Suprapubic skin (tissue), 4 donors: ENCODE results near the gene PPIF. TPM values are rescaled to one million over a fixed set of nuclear protein-coding genes. Genes with fewer than 3 reads are reported as not detected.

Source experiments
- DNase-seq, 2 donors: peaks; one replicate each; pipeline ENCODE4 v3.0.0-alpha.2; 2019; ENCODE audit warnings: low spot score in 2 of 2
- H3K27ac ChIP-seq: fragments of 200-600 bp; sonication (generic); one replicate; pipeline ENCODE4 v1.5.1; 2019
- H3K27me3 ChIP-seq: fragments of 200-600 bp; sonication (generic); one replicate; pipeline ENCODE4 v1.5.1; 2019
- H3K36me3 ChIP-seq: fragments of 200-600 bp; sonication (generic); one replicate; pipeline ENCODE4 v1.5.1; 2019
- H3K4me1 ChIP-seq: fragments of 200-600 bp; sonication (generic); one replicate; pipeline ENCODE4 v1.5.1; 2019
- H3K4me3 ChIP-seq: fragments of 200-600 bp; sonication (generic); one replicate; pipeline ENCODE4 v1.5.1; 2019; ENCODE audit warnings: mild to moderate bottlenecking
- H3K9me3 ChIP-seq: fragments of 200-600 bp; sonication (generic); one replicate; pipeline ENCODE4 v1.5.1; 2019
- EP300 ChIP-seq: sonication (generic); formaldehyde crosslinking; IDR thresholded peaks from one replicate; pipeline ENCODE4 v1.6.1; 2017; ENCODE audit warnings: antibody characterized with exemption
- POLR2A ChIP-seq, 2 donors: fragments of 450-650 bp; IDR thresholded peaks; one replicate each; pipeline ENCODE4 v1.6.1; 2017; ENCODE audit warnings: antibody characterized with exemption in 2 of 2, mild to moderate bottlenecking in 2 of 2, moderate library complexity in 2 of 2
- POLR2AphosphoS5 ChIP-seq, 3 donors: sonication (generic); formaldehyde crosslinking; IDR thresholded peaks; one replicate each; pipeline ENCODE4 v1.6.1; 2017; ENCODE audit warnings: antibody characterized with exemption in 3 of 3
- WGBS: methylation state at CpG from one replicate; pipeline ENCODE4 v1.1.5; 2018; 5-methylcytosine and 5-hydroxymethylcytosine counted together
- total RNA-seq, 4 donors: library from RNA; depleted of rRNA; stranded (reverse); fragments of >200 nt; gene quantifications; one replicate each; pipeline ENCODE4 v1.1.0, GENCODE V29; 2016
- TF ChIP-seq, protein P1 (sequence below), 2 donors: fragments of 200-600 bp in 1 of 2; fragments of 450-650 bp in 1 of 2; sonication (generic) in 1 of 2; IDR thresholded peaks; one replicate each; pipeline ENCODE4 v1.5.1; 2016 to 2019; ENCODE audit warnings: antibody characterized with exemption in 2 of 2, mild to moderate bottlenecking in 1 of 2, moderate library complexity in 1 of 2

Gene PPIF
- total RNA-seq, 4 donors from 2014 or later, result 41.0 to 92.8 (median 71.1) TPM

DNA sequence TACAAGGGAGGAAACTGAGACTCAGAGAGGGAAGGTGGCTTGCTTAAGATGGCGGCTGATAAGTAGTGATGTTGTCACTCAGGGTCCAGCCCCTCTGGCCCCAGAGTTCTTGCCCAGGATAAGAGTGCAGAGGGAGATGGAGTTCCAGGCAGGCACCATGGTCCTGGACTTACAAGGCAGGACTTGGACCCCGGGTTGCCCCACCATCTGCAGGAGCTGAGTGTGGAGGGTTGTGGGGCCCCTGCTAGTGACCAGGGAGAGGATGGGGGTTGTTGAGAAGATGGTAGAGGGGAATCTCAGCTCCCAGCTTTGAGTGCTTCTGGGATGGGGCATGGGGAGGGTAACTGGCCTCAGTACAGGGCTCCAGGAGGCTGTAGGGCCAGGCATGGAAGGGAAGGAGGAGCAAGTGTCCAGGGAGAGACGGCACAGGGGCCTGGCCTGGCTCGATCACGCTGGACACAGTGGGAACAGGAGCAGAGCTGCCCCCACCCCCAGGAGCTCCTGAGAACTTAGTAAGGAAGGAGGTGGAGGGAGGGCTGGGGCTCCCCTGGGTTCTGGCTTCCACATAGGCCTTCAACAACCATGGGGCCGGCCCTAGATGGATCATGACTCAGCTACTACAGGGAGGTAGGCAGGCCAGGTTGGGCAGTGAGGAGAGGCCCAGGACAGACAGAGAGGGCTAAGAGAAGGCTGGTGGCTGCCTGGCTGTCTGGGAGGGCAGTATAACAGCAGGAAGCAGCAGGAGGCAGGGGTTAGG lies 28.2 kb downstream of the PPIF start:
- H3K36me3 ChIP-seq, result no peaks in the 10 kb centered on the region
- no peak overlapping the region for H3K4me3 ChIP-seq
- DNase-seq, result peak in 1 of 2 donors; percentile 68
- no peaks in the 10 kb centered on the region for H3K27me3 ChIP-seq
- no peak overlapping the region for H3K27ac ChIP-seq
- TF ChIP-seq, protein P1, sequence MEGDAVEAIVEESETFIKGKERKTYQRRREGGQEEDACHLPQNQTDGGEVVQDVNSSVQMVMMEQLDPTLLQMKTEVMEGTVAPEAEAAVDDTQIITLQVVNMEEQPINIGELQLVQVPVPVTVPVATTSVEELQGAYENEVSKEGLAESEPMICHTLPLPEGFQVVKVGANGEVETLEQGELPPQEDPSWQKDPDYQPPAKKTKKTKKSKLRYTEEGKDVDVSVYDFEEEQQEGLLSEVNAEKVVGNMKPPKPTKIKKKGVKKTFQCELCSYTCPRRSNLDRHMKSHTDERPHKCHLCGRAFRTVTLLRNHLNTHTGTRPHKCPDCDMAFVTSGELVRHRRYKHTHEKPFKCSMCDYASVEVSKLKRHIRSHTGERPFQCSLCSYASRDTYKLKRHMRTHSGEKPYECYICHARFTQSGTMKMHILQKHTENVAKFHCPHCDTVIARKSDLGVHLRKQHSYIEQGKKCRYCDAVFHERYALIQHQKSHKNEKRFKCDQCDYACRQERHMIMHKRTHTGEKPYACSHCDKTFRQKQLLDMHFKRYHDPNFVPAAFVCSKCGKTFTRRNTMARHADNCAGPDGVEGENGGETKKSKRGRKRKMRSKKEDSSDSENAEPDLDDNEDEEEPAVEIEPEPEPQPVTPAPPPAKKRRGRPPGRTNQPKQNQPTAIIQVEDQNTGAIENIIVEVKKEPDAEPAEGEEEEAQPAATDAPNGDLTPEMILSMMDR (IDR thresholded peaks at IDR 0.05), result no peak
- TF ChIP-seq POLR2AphosphoS5 (IDR thresholded peaks at IDR 0.05) (no peak), EP300 (no peak), POLR2A (IDR thresholded peaks at IDR 0.05) (no peak)
- no peaks in the 10 kb centered on the region for H3K9me3 ChIP-seq
- WGBS, result 87% methylated on average over 6 of the region's 6 CpGs
- peaks cover 16% of the 10 kb centered on the region for H3K4me1 ChIP-seq

DNA sequence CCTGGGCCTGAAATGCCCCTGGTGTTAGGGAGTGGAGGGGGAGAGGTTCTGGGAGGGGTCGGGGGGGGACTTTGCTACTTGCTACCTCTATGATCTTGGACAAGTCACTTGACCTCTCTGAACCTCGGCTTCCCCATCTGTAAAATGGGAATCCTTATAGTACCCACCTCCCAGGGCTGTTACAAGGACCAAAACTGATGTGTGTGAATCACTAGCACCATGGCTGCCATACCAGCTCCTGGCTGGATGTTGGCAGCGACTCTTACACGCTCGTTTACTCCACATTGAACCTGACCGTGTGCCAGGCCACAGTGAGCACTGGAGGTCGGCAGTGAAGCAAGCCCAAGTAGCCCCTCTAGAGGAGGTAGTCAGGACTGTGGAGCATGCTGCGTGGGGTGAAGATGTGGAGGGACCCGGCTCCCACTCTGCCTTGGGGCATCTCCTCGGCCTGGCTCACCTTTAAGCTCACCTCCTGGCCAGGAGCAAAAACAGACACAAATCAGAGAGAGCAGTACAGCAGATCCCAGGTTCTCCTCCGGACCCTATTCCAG lies 28.9 kb downstream of the PPIF start:
- H3K27ac ChIP-seq, result no peak overlapping the region
- H3K4me3 ChIP-seq, result no peak overlapping the region
- no peaks in the 10 kb centered on the region for H3K9me3 ChIP-seq
- TF ChIP-seq EP300, result no peak
- TF ChIP-seq, protein P1 (IDR thresholded peaks at IDR 0.05), result no peak
- TF ChIP-seq POLR2A (IDR thresholded peaks at IDR 0.05), result no peak
- TF ChIP-seq POLR2AphosphoS5 (IDR thresholded peaks at IDR 0.05), result no peak
- H3K4me1 ChIP-seq, result peaks cover 23% of the 10 kb centered on the region
- 88% methylated on average over 10 of the region's 11 CpGs for WGBS
- no peaks in the 10 kb centered on the region for H3K27me3 ChIP-seq
- H3K36me3 ChIP-seq, result no peaks in the 10 kb centered on the region
- peak in 1 of 2 donors; percentile 58 for DNase-seq

DNA sequence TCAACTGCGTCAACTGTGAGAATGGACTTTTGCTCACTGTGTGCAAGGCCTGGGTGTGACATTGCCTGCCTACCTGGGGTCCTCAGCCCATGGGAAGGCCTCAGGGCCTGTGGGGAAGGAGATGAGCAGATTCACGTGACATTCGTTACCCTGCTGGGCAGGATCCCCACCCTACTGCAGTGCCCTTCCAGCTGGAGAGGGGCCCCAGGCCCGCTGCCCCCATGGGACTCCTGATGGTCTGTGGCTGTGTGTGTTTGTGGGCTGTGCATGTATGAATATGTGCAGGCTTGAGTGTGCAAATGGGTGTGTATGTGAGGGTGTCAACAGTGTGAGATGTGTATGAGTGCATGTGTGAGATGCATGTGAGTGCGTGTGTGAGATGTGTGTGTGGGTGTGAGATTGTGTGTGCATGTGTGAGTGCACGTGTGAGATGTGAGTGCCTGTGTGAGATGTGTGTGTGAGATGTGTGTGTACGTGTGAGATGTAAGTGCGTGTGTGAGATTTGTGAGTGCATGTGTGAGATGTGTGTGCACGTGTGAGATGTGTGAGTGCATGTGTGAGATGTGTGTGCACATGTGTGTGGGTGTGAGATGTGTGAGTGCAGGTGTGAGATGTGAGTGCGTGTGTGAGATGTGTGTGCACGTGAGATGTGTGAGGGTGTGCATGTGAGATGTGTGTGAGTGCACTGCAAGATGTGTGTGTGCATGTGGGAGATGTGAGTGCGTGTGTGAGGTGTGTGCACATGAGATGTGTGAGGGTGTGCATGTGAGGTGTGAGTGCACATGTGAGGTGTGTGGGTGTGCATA lies 29.7 kb downstream of the PPIF start:
- Histone ChIP-seq H3K36me3 (no peaks in the 10 kb centered on the region), H3K4me3 (no peak overlapping the region), H3K27ac (no peak overlapping the region), H3K9me3 (no peaks in the 10 kb centered on the region), H3K27me3 (no peaks in the 10 kb centered on the region), H3K4me1 (peaks cover 31% of the 10 kb centered on the region)
- TF ChIP-seq, protein P1 (IDR thresholded peaks at IDR 0.05), result no peak
- no peak for TF ChIP-seq POLR2A (IDR thresholded peaks at IDR 0.05)
- TF ChIP-seq POLR2AphosphoS5 (IDR thresholded peaks at IDR 0.05), result no peak
- TF ChIP-seq EP300, result no peak
- DNase-seq, result peak in 1 of 2 donors; percentile 44
- 91% methylated on average over 12 of the region's 12 CpGs for WGBS

DNA sequence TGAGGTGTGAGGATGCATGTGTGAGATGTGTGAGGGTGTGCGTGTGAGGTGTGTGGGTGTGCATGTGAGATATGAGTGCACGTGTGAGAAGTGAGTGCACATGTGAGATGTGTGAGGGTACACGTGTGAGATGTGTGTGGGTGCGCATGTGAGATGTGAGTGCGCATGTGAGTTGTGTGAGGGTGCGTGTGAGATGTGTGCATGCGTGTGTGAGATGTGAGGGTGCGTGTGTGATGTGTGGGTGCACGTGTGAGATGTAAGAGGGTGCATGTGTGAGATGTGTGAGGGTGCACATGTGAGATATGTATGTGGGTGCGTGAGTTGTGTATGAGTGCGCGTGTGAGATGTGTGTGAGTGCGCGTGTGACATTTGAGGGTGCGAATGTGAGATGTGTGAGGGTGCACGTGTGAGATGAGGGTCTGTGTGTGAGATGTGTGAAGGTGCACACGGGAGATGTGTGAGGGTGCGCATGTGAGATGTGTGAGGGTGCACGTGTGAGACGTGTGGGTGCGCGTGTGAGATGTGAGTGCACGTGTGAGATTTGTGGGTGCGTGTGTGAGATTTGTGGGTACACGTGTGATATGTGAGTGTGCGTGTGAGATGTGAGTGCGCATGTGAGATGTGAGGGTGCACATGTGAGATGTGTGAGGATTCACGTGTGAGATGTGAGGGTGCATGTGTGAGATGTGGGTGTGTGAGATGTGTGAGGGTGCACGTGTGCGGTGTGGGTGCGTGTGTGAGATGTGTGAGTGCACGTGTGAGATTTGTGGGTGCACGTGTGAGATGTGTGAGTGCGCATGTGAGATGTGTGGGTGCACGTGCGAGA lies 30.5 kb downstream of the PPIF start:
- TF ChIP-seq EP300 (no peak), POLR2AphosphoS5 (IDR thresholded peaks at IDR 0.05) (no peak), POLR2A (IDR thresholded peaks at IDR 0.05) (no peak)
- TF ChIP-seq, protein P1 (IDR thresholded peaks at IDR 0.05), result no peak
- H3K4me1 ChIP-seq, result peaks cover 39% of the 10 kb centered on the region
- 92% methylated on average over 36 of the region's 36 CpGs for whole genome bisulfite sequencing
- no peak overlapping the region for H3K27ac ChIP-seq
- peak in 1 of 2 donors; percentile 24 for DNase-seq
- H3K4me3 ChIP-seq, result no peak overlapping the region
- no peaks in the 10 kb centered on the region for H3K36me3 ChIP-seq
- no peaks in the 10 kb centered on the region for H3K27me3 ChIP-seq
- no peaks in the 10 kb centered on the region for H3K9me3 ChIP-seq
